ENCODE measurements around the gene SLC39A1.
A peak's percentile ranks its signal among the peaks of the same experiment; 100 is the strongest.

The SLC39A1 gene

GRCh38 chr1:153946622-153947241 lies 16.6 kb downstream of the SLC39A1 start, which contains the start of gene DENND4B:
DENND4B (minus strand) TSS chr1:153946718; CDS start chr1:153944374, 2,344 bp downstream.
- peak; percentile 92 for DNase-seq

GRCh38 chr1:153945795-153946621 lies 17.3 kb downstream of the SLC39A1 start:
- DNase-seq: peak; percentile 86

GRCh38 chr1:153945131-153945794 lies 18.1 kb downstream of the SLC39A1 start:
- DNase-seq: peak; percentile 68

GRCh38 chr1:153944827-153945117 lies 18.6 kb downstream of the SLC39A1 start:
- DNase-seq: no peak

GRCh38 chr1:153944005-153944826 lies 19.1 kb downstream of the SLC39A1 start:
- DNase-seq: no peak

- DNase-seq: no peak
Observed at GRCh38 chr1:153942766-153943549, 20.4 kb downstream of the SLC39A1 start.

- no peak for DNase-seq
Observed at GRCh38 chr1:153941826-153942725, 21.3 kb downstream of the SLC39A1 start.

GRCh38 chr1:153940756-153941155 lies 22.6 kb downstream of the SLC39A1 start:
- no peak for DNase-seq

- no peak for DNase-seq
Observed at GRCh38 chr1:153939476-153939875, 23.9 kb downstream of the SLC39A1 start.

- no peak for DNase-seq
Observed at GRCh38 chr1:153938996-153939395, 24.3 kb downstream of the SLC39A1 start.

GRCh38 chr1:153937331-153937730 lies 26.0 kb downstream of the SLC39A1 start:
- DNase-seq: no peak

- no peak for DNase-seq
Observed at GRCh38 chr1:153936011-153936802, 27.1 kb downstream of the SLC39A1 start.

GRCh38 chr1:153934746-153935145 lies 28.6 kb downstream of the SLC39A1 start:
- DNase-seq: no peak

- DNase-seq: no peak
Observed at GRCh38 chr1:153933955-153934354, 29.4 kb downstream of the SLC39A1 start.

GRCh38 chr1:153933430-153933829 lies 29.9 kb downstream of the SLC39A1 start:
- DNase-seq: no peak

GRCh38 chr1:153932156-153933131 lies 30.9 kb downstream of the SLC39A1 start:
- DNase-seq: no peak

GRCh38 chr1:153929981-153930948 lies 33.1 kb downstream of the SLC39A1 start:
- DNase-seq: peak; percentile 22

GRCh38 chr1:153929426-153929825 lies 33.9 kb downstream of the SLC39A1 start:
- DNase-seq: no peak
